ENCODE measurements around the gene APMAP.
"Not testable (repeated sequence)": the region's sequence is repeated elsewhere in the genome, so short reads cannot be mapped to it uniquely, and the experiment has no call there.

APMAP gene

DNA sequence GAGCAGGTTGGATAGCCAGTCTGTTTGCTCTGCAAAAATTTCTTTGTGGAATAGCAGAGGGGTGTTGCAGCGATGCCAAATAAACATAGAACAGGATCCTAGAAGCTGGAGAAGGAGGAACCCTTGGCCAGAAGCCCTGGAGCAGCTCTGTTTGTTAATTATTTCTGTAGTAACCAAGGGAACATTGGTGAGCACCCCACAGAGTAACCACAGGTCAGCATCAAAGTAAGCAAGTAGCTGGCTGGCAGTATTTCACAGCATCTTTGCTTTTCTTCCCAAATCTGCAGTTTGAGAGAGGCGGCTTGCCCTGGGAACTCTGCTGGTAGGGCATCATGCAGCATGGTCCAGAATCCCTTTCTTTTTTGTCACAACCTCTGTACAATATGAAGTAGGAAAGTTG is 12.7 kb upstream of the APMAP start:
- Histone ChIP-seq H3K27ac (no peak overlapping the region), H3K9ac (no peak overlapping the region), H3K4me3 (IDR thresholded peaks at IDR 0.05; ENCODE audit: insufficient read depth, low read depth, low read length) (no peak overlapping the region), H3K27me3 (ENCODE audit: insufficient read depth, low read depth) (no peaks in the 10 kb centered on the region), H3K79me2 (ENCODE audit: insufficient read depth, low read depth) (no peaks in the 10 kb centered on the region), H2AFZ (ENCODE audit: low read depth) (no peak overlapping the region), H3K4me2 (no peak overlapping the region), H4K20me1 (ENCODE audit: insufficient read depth) (no peaks in the 10 kb centered on the region), H3K36me3 (ENCODE audit: insufficient read depth) (no peaks in the 10 kb centered on the region), H3K4me1 (ENCODE audit: low read depth, poor library complexity, severe bottlenecking) (no peaks in the 10 kb centered on the region)
- TF ChIP-seq, protein P1, sequence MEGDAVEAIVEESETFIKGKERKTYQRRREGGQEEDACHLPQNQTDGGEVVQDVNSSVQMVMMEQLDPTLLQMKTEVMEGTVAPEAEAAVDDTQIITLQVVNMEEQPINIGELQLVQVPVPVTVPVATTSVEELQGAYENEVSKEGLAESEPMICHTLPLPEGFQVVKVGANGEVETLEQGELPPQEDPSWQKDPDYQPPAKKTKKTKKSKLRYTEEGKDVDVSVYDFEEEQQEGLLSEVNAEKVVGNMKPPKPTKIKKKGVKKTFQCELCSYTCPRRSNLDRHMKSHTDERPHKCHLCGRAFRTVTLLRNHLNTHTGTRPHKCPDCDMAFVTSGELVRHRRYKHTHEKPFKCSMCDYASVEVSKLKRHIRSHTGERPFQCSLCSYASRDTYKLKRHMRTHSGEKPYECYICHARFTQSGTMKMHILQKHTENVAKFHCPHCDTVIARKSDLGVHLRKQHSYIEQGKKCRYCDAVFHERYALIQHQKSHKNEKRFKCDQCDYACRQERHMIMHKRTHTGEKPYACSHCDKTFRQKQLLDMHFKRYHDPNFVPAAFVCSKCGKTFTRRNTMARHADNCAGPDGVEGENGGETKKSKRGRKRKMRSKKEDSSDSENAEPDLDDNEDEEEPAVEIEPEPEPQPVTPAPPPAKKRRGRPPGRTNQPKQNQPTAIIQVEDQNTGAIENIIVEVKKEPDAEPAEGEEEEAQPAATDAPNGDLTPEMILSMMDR (conservative IDR thresholded peaks at IDR 0.05; ENCODE audit: low read depth, low read length), result no peak

DNA sequence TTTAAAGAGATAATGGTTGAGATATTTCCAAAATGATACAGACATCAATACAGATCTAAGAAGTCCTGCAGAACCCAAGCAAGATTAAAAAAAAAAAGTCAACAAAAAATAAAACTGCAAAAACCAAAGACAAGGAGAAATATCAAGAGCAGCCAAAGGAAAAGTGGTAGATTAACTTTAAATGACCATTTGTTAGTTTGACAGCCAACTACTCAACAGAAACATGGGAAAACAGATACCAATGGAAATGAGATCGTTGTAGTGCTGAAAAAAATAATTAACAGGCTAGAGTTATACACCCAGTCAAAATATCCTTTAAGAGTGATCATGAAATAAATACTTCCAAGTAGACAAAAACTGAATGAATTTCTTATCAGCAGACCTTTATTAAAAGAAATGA is 10.5 kb upstream of the APMAP start:
- no peaks in the 10 kb centered on the region for H3K79me2 ChIP-seq (ENCODE audit: insufficient read depth, low read depth)

DNA sequence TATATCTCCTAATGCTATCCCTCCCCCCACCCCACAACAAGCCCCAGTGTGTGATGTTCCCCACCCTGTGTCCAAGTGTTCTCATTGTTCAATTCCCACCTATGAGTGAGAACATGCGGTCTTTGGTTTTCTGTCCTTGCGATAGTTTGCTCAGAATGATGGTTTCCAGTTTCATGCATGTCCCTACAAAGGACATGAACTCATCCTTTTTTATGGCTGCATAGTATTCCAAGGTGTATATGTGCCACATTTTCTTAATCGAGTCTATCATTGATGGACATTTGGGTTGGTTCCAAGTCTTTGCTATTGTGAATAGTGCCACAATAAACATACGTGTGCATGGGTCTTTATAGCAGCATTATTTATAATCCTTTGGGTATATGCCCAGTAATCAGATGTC is 8.8 kb upstream of the APMAP start:
- not testable (repeated sequence) for H4K20me1 ChIP-seq (ENCODE audit: insufficient read depth); H3K4me3 ChIP-seq (IDR thresholded peaks at IDR 0.05; ENCODE audit: insufficient read depth, low read depth, low read length); H3K4me1 ChIP-seq (ENCODE audit: low read depth, poor library complexity, severe bottlenecking); H3K9ac ChIP-seq; H3K36me3 ChIP-seq (ENCODE audit: insufficient read depth); H3K4me2 ChIP-seq; H3K27ac ChIP-seq; H3K27me3 ChIP-seq (ENCODE audit: insufficient read depth, low read depth); H3K79me2 ChIP-seq (ENCODE audit: insufficient read depth, low read depth); H2AFZ ChIP-seq (ENCODE audit: low read depth)

More for the DNA sequence above, 10.5 kb upstream of the APMAP start:
- no peaks in the 10 kb centered on the region for H3K27me3 ChIP-seq (ENCODE audit: insufficient read depth, low read depth)
- TF ChIP-seq, protein P1 (conservative IDR thresholded peaks at IDR 0.05; ENCODE audit: low read depth, low read length), result no peak
- no peaks in the 10 kb centered on the region for H3K4me1 ChIP-seq (ENCODE audit: low read depth, poor library complexity, severe bottlenecking)
- no peak overlapping the region for H3K27ac ChIP-seq
- H3K36me3 ChIP-seq (ENCODE audit: insufficient read depth), result no peaks in the 10 kb centered on the region
- no peak overlapping the region for H3K4me3 ChIP-seq (IDR thresholded peaks at IDR 0.05; ENCODE audit: insufficient read depth, low read depth, low read length)
- no peak overlapping the region for H3K9ac ChIP-seq
- H3K4me2 ChIP-seq, result no peak overlapping the region
- no peak overlapping the region for H2AFZ ChIP-seq (ENCODE audit: low read depth)
- no peaks in the 10 kb centered on the region for H4K20me1 ChIP-seq (ENCODE audit: insufficient read depth)

DNA sequence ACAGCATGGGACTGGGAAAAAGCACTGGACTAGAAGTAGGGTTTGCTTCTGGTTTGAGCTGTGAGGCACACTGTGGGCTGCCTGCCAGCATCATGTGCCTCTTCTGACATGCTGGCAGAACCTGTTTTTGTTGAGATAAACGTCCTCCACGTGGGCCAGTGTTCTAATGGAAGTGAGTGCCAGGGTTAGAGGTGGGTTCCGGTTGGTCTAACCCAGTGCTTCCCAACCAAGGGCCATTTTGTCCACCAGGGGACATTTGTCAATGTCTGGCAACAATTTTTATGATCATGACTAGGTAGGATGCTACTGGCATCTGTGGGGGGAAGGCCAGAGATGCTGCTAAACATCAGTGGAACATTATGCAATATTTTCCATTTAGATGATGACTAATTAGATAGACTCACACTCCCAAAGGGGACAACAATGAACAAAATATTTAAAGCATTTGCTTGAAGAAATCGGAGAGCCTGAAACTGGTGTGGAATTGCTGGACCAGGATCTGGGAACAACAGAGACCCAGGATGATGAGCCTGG is 7.8 kb upstream of the APMAP start:
- Histone ChIP-seq H2AFZ (ENCODE audit: low read depth) (no peak overlapping the region), H3K36me3 (ENCODE audit: insufficient read depth) (no peaks in the 10 kb centered on the region), H3K4me1 (ENCODE audit: low read depth, poor library complexity, severe bottlenecking) (no peaks in the 10 kb centered on the region), H3K79me2 (ENCODE audit: insufficient read depth, low read depth) (no peaks in the 10 kb centered on the region), H3K4me2 (no peak overlapping the region), H3K27me3 (ENCODE audit: insufficient read depth, low read depth) (no peaks in the 10 kb centered on the region), H3K27ac (no peak overlapping the region), H3K9ac (no peak overlapping the region), H4K20me1 (ENCODE audit: insufficient read depth) (no peaks in the 10 kb centered on the region), H3K4me3 (IDR thresholded peaks at IDR 0.05; ENCODE audit: insufficient read depth, low read depth, low read length) (no peak overlapping the region)
- TF ChIP-seq, protein P1 (conservative IDR thresholded peaks at IDR 0.05; ENCODE audit: low read depth, low read length), result no peak

DNA sequence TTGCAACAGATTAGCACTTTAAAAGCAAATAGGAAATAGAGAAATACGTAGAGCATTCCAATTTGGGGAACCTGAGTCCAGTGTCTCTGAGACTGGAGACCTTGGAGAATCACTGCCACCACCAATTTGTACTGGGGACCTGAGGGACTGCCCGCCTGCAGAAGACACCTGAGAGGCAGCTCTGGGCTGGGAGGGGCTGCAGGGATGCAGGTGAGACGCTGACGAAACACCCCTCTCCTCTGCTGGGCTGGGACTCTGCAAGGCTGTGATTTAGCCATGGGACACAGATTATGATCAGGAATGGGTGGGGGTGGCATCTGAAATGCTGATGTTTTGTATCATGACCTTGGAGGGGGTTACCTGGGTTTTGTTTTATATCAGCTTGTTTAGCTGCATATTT is 7.0 kb upstream of the APMAP start:
- peaks cover 6% of the 10 kb centered on the region for H3K4me1 ChIP-seq (ENCODE audit: low read depth, poor library complexity, severe bottlenecking)
- no peak overlapping the region for H3K4me2 ChIP-seq
- H3K27me3 ChIP-seq (ENCODE audit: insufficient read depth, low read depth), result no peaks in the 10 kb centered on the region
- no peaks in the 10 kb centered on the region for H3K36me3 ChIP-seq (ENCODE audit: insufficient read depth)
- H4K20me1 ChIP-seq (ENCODE audit: insufficient read depth), result no peaks in the 10 kb centered on the region
- H3K4me3 ChIP-seq (IDR thresholded peaks at IDR 0.05; ENCODE audit: insufficient read depth, low read depth, low read length), result no peak overlapping the region
- no peak overlapping the region for H3K9ac ChIP-seq
- TF ChIP-seq, protein P1 (conservative IDR thresholded peaks at IDR 0.05; ENCODE audit: low read depth, low read length), result no peak
- no peak overlapping the region for H3K27ac ChIP-seq
- no peaks in the 10 kb centered on the region for H3K79me2 ChIP-seq (ENCODE audit: insufficient read depth, low read depth)
- no peak overlapping the region for H2AFZ ChIP-seq (ENCODE audit: low read depth)

Measured in KMS-11 (cell line).